ENCODE data around the gene ISM1.

ISM1 gene

GRCh38 chr20:13276945-13277541 is 56.0 kb downstream of the ISM1 start:
- DNase-seq (ENCODE audit: extremely low spot score, insufficient read length, low read depth) (no peak), FAIRE-seq (no peak)

DNA sequence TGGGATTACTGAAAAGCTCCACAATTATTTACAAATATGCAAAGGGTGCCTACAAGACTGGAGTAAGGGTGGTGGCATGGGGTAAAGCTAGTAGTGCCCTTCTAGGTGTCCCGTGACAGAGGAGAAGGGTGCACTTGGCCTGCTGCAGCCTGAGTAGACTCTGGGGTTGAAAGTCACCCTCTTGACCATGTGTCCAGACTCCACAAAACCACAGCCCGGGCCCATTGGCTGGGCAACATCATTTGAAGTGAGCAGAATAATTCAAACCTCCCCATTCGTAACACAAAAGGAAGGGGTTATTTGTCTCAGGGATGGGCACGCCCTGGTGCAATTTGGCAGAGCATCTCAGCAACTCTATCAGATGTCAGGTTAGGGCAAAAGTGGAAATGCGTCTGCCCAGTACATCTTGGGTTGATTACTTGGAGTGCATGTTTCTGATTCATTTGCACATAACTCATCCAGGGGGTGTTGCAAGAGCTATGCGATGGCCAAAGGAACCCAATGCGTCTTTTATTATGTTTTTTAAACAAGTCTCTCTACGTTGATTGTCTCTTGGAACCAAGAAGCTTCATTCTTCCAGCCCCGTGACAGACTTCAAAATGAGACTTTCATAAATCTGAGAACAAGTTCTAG is 56.7 kb downstream of the ISM1 start:
- no peak for DNase-seq (ENCODE audit: extremely low spot score, insufficient read length, low read depth)
- FAIRE-seq: no peak

- DNase-seq (ENCODE audit: extremely low spot score, insufficient read length, low read depth) (no peak), FAIRE-seq (no peak)
Measured at GRCh38 chr20:13278812-13279570, 57.9 kb downstream of the ISM1 start.

DNA sequence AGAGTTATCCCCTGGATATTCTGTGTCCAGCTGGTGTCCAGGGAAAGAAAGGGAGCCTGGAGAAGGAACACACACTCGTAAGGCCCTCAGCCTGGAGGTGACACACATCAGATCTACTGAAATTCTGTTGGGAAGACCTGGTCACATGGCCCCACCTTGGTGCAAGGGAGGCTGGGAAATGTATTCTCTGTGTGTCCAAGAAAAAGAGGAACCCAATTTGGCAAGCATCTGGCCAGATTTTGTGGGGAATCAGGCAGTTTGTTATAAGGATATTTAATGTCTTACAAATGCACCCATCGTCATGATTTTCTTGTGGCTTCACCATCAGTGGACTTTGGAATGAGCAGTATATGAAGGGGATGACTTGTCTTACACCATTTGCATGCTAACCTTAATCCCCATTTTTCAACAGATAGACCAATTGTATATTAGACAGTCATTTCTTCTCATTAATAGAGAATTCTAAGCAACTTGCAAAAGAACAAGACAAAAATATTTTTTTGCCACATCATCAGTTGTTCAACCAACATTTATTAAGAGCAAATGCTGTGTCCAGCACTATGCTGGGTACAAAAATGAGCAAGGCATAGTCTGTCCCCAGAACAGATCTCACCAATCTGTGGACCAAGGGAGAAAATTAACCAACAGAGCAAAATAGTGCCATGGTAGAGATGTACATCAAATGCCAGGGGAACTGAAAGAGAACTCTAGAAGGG is 59.7 kb downstream of the ISM1 start:
- FAIRE-seq: no peak
- no peak for DNase-seq (ENCODE audit: extremely low spot score, insufficient read length, low read depth)

DNA sequence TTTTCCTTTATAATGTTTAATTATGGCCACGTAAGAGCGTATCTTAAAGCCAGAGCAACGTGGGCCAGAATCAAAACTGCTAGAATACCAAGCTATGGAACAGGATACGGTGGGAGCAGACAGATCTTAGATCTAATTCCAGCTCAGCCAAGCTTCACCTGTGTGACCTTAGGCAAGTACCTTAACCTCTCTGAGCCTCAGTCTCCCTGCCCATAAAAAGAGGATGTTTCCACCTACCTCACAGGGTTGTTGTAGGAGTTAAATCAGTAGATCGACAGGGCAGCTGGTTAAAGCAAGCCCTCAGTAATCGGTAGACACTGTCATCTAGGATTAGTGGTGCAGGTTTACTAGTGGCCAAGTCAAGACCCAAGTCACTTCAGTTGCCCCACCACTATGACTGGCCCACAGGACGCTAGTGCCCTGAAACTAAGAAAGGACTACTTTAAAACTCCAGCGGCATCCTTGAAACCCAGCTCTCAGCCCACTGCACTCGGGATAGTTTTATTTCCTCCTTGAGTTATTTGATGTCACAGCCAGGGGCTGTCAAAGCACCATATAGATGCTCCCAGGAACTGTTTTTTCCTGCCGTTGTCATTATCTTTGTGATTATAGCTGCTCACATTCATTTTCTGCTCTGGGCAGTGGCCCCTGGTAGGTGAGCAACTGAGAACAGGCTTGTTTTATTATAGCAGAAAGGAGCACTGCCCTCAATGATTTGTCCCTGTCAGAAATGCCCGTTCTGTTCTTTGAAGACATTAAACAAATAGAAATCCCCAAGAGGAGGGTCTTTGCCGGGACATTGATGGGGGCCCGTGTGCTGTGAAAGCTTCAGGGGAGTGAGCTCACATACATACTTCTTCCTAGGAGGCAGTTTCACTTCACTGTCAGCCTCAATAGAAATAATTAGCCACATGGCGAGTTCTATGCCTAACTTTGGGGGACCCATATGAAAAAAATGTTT is 63.1 kb downstream of the ISM1 start:
- DNase-seq (ENCODE audit: extremely low spot score, insufficient read length, low read depth) (no peak), FAIRE-seq (no peak)

- FAIRE-seq (no peak), DNase-seq (ENCODE audit: extremely low spot score, insufficient read length, low read depth) (no peak)
Measured at GRCh38 chr20:13284830-13285229, 63.8 kb downstream of the ISM1 start.

DNA sequence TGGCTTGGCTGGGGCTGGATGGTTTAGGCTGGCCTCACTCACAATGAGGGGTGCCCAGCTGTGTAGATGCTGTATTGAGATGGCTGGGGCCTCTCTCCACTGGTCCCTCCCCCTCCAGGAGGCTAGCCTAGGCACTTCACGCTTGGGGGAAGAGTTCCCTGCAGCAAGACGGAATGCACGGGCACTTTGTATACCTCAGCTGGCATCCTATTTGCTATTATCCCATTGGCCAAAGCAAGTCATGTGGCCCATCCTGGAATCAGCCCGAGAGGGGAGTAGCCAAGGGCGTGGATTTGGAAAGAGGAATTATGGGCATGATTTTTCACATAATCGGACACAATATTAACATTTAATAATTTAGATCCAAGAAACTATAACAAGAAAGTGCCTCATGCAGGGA is 64.3 kb downstream of the ISM1 start:
- no peak for DNase-seq (ENCODE audit: extremely low spot score, insufficient read length, low read depth)
- no peak for FAIRE-seq

- FAIRE-seq: no peak
- no peak for DNase-seq (ENCODE audit: extremely low spot score, insufficient read length, low read depth)
Measured at GRCh38 chr20:13286052-13286451, 65.0 kb downstream of the ISM1 start.

DNA sequence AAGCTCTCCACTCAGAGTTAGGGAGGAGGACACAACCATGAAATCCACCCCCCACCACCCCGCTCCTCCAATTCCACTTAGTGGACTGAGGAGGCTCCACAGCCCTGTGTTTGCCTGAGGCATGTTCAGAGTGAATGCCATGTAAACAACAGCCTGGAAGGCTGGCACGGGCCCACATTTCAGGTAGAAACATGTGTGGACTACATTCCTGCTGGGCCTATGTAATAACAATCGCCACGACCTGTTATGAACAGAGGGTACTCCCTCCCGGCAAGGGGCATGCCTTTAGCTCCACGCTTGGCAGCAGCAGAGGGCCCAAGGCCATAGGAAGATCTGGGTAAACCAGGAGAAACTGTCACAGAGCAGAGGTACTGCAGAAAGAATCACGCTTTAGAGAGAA is 65.5 kb downstream of the ISM1 start:
- DNase-seq (ENCODE audit: extremely low spot score, insufficient read length, low read depth) (no peak), FAIRE-seq (no peak)

DNA sequence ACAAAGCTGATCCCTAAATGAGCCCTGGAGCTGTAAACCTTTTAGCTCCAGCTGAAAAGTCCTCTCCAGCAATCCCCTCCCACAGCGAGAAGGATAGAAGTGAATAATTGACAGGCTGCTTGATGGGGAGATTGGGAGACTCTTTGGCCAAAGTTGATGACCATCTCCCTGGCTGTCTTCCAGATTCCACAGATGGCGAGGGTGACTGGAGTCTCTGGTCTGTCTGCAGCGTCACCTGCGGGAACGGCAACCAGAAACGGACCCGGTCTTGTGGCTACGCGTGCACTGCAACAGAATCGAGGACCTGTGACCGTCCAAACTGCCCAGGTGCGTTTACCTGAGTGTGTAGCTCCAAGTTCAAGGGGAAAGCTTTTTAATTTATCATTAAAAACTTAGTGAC is 67.3 kb downstream of the ISM1 start:
- DNase-seq (ENCODE audit: extremely low spot score, insufficient read length, low read depth): no peak
- no peak for FAIRE-seq

DNA sequence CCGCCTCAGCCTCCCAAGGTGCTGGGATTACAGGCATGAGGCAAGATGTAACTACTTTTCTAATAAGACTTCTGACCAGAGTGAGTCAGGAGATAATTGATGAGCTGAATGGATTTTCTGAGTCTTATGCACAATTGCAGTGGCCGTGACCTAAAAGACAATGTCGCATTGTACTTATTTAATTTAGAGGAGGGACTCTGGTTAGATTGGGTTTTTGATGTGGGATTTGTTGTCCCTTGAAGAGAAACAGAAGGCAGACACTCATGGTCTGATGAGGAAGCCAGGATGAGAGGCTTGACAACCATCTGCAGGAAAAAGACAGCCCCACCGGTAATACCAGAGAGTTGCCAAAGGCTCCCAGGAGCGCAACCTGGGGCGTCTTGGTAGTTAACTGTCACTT is 68.0 kb downstream of the ISM1 start:
- FAIRE-seq: no peak
- no peak for DNase-seq (ENCODE audit: extremely low spot score, insufficient read length, low read depth)

DNA sequence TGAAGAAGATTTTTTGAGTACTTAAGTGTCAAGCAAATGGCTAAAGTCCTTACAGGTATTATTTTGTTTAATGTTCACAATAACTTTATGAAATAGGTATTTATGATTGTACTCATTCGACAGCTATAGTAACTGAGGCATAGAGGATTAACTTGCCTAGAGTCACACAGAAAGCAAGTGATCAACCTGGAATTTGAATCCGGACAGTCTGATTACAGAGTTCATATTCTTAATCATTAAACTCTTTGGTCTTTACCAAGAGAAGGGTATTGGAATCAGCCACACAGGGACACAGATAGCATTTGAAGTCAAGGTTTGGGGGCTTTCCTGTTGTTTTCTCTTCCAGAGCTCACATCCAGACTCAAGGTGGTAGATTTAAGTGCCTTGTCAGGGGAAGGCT is 69.7 kb downstream of the ISM1 start:
- FAIRE-seq (no peak), DNase-seq (ENCODE audit: extremely low spot score, insufficient read length, low read depth) (no peak)

DNA sequence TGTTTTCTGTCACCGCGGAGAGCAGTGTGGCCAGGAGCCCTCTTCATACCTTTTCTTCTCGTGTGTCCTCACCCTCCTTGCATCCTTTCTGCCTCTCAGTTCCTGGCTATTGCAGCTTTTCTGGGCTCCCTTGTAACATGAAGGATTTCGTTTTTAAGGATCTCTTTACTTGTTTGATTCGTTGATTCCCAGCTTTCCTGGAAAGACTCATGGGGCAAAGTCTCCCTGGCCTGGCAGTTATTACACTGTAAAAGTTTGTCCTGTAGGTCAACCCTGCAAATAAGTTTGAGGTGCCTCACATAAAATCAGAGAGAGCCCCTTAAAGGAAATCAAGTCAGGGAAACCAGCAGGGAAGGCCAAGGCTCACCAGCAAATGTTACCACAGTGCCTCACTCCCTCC is 70.1 kb downstream of the ISM1 start:
- FAIRE-seq: no peak

GRCh38 chr20:13292201-13292885 is 71.3 kb downstream of the ISM1 start:
- FAIRE-seq: no peak
- DNase-seq (ENCODE audit: extremely low spot score, insufficient read length, low read depth): no peak

More for the DNA sequence above, 70.1 kb downstream of the ISM1 start:
- no peak for DNase-seq (ENCODE audit: extremely low spot score, insufficient read length, low read depth)

- no peak for FAIRE-seq
Measured at GRCh38 chr20:13294522-13294921, 73.4 kb downstream of the ISM1 start.

DNA sequence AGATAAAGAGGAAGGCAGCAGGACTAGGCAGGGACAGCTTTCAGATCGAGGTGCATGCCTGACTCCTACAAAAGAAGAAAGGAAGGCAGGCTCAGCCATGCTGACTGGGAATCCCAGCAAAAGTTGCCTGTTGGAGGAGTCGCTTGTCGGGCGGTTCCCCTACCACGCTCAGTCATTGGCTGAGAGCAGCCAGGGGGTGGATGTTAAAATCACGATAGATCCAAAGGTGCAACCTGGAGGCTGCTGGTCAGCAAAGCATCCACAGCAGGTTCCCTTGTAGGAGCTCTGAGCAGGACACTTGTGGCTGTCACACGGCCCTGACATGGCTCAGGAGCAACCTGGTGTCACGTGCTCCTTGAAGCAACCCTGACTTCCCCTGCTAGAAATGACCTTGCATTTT is 74.6 kb downstream of the ISM1 start:
- DNase-seq (ENCODE audit: extremely low spot score, insufficient read length, low read depth) (no peak), FAIRE-seq (no peak)

More at GRCh38 chr20:13294522-13294921, 73.4 kb downstream of the ISM1 start:
- no peak for DNase-seq (ENCODE audit: extremely low spot score, insufficient read length, low read depth)

GRCh38 chr20:13296070-13296469 is 75.0 kb downstream of the ISM1 start:
- DNase-seq (ENCODE audit: extremely low spot score, insufficient read length, low read depth) (no peak), FAIRE-seq (no peak)

DNA sequence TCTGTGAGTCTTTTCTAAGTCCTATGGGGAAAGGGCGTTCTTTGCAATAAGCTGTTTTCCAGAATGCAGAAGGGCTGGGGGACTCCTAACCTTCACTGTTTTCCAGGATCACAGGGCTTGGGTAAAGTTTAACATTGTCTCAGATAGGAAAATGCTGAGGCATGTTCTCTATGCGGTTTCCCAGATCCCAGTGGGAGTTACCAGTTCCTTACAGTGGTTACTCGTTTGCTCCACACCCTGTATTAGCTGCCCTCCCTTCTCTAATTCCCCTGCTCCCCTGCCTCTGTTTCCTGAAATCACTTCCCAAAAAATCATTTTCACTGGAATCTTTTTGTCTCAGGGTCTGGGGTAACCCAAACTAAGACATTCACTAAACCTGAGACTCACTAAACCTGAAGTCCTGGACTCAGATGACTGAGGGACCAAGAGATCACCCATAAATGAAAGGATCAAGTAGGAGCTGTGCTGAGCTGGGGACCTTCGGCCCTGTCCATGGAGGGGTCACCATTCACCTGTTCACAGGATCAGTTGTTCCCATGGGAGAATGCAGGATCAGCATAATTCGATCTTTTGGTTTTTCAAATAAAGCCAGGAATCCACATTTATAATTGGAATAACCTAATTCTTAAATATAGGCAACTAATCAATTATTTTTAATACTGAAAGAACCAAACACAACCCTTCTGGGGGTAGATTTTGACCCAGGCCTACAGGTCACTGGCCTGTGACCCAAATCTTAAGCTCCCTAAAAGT is 76.2 kb downstream of the ISM1 start:
- no peak for DNase-seq (ENCODE audit: extremely low spot score, insufficient read length, low read depth)
- FAIRE-seq: no peak

All from GM18507 (cell line).